ENCODE data around the gene CCDC38. TPM values are rescaled to one million over a fixed set of nuclear protein-coding genes. Genes with fewer than 3 reads are reported as not detected.

CCDC38 gene
- total and polyA plus RNA-seq, 10 of the 15 experiments (the other 5 are each of a cell fraction or from before 2014, with no cell fraction given), result 0.04 to 0.05 TPM; not detected in 8

DNA sequence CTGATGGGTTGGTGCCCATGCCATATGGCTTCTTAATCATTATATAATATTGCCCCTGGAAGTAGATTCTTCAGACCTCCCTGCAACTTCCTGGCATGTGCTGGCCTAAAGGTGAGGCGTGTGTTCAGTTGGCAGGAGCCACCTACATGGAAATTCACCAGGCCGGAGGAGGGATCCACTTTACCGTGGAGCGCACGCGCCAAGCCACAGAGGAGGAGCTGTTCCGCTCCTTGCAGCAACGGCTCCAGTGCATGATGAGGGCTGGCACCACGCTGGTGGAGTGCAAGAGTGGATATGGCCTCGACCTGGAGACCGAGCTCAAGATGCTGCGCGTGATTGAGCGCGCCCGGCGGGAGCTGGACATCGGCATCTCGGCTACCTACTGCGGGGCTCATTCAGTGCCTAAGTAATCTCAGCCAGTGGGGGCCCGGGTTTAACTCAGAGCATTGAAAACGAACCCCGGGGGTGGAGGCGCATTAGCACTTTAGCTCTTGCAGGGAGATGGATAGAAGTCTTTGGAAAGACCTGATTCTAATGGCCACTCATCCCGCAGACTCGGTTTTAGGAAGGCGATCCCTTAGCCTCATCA lies 14.2 kb upstream of the CCDC38 start:
- ChIA-PET POLR2A (no interaction called here), SMC1A (ENCODE audit: uncharacterized antibody, unreplicated experiment) (interaction anchor here (1.5 kb wide), 1 partner anchor 19 kb away, joined by 5 read pairs; no protein-coding TSS in a partner anchor), CTCF (interaction anchor here (1.8 kb wide), 1 partner anchor 38 kb away, joined by 6 read pairs; no protein-coding TSS in a partner anchor), RAD21 (ENCODE audit: unreplicated experiment) (no interaction called here)
- BruUV-seq (replicated peaks), result no TSS peak
- Histone ChIP-seq H3K4me2 (ENCODE audit: control insufficient read depth, insufficient read depth) (no peak overlapping the region), H3K9ac (ENCODE audit: control insufficient read depth, insufficient read depth, low read length) (no peak overlapping the region), H3K4me1 (ENCODE audit: control insufficient read depth, insufficient read depth, low read length) (no peaks in the 10 kb centered on the region), H3K27me3 (replicated peaks in 1 of 2; ENCODE audit: control insufficient read depth in 2 of 2, insufficient read depth in 2 of 2, low read length in 1 of 2) (no peaks in the 10 kb centered on the region), H3K4me3 (no peak overlapping the region), H3K9me3 (replicated peaks; ENCODE audit: control insufficient read depth, insufficient read depth, low read length) (no peaks in the 10 kb centered on the region), H3K27ac (ENCODE audit: control insufficient read depth, insufficient read depth) (no peak overlapping the region), H3K79me2 (ENCODE audit: control insufficient read depth, insufficient read depth, low read length) (no peaks in the 10 kb centered on the region), H3K36me3 (ENCODE audit: control insufficient read depth in 2 of 2, insufficient read depth in 2 of 2, low read length in 1 of 2) (no peaks in the 10 kb centered on the region), H4K20me1 (ENCODE audit: control insufficient read depth, insufficient read depth) (no peaks in the 10 kb centered on the region), H2AFZ (ENCODE audit: control insufficient read depth, low read depth, low read length) (no peak overlapping the region)
- WGBS (ENCODE audit: insufficient coverage, insufficient replicate concordance, low lambda C conversion rate, missing lambda C conversion rate), result 76% methylated on average over 27 of the region's 27 CpGs
- TF ChIP-seq TCF12 (IDR thresholded peaks at IDR 0.05; ENCODE audit: low read depth, low read length) (no peak), TCF3 (IDR thresholded peaks at IDR 0.05; ENCODE audit: borderline replicate concordance, insufficient read depth, low read depth, low read length) (no peak)
- DNase-seq (ENCODE audit: low read depth, low spot score), result no peak
- in situ Hi-C loops (cut with MboI), result no loop called here
- no peak for ATAC-seq
- no peak for FAIRE-seq
- intact Hi-C loops (cut with micrococcal nuclease; ENCODE audit: unreplicated experiment), result no loop called here

- intact Hi-C loops (cut with micrococcal nuclease; ENCODE audit: unreplicated experiment), result no loop called here
- BruUV-seq (replicated peaks), result no TSS peak
- no peaks in the 10 kb centered on the region for H3K36me3 ChIP-seq (ENCODE audit: control insufficient read depth in 2 of 2, insufficient read depth in 2 of 2, low read length in 1 of 2)
- RAD21 ChIA-PET (ENCODE audit: unreplicated experiment), result no interaction called here
- no peak for ATAC-seq
- H3K4me2 ChIP-seq (ENCODE audit: control insufficient read depth, insufficient read depth), result no peak overlapping the region
- CTCF ChIA-PET, result interaction anchor here (1.0 to 4.4 kb wide), 3 partner anchors 12 to 45 kb away, joined by 3 to 26 read pairs (median 6); partner anchors contain the start of genes AMDHD1 and CCDC38
- no peak for FAIRE-seq
- POLR2A ChIA-PET, result no interaction called here
- H3K9ac ChIP-seq (ENCODE audit: control insufficient read depth, insufficient read depth, low read length), result no peak overlapping the region
- H4K20me1 ChIP-seq (ENCODE audit: control insufficient read depth, insufficient read depth), result no peaks in the 10 kb centered on the region
- no peaks in the 10 kb centered on the region for H3K79me2 ChIP-seq (ENCODE audit: control insufficient read depth, insufficient read depth, low read length)
- H3K27me3 ChIP-seq (replicated peaks in 1 of 2; ENCODE audit: control insufficient read depth in 2 of 2, insufficient read depth in 2 of 2, low read length in 1 of 2), result no peaks in the 10 kb centered on the region
- no peak overlapping the region for H2AFZ ChIP-seq (ENCODE audit: control insufficient read depth, low read depth, low read length)
- H3K4me1 ChIP-seq (ENCODE audit: control insufficient read depth, insufficient read depth, low read length), result no peaks in the 10 kb centered on the region
- SMC1A ChIA-PET (ENCODE audit: uncharacterized antibody, unreplicated experiment), result interaction anchor here (0.6 to 1.5 kb wide), 6 partner anchors 14 to 261 kb away, joined by 3 to 5 read pairs (median 4); no protein-coding TSS in a partner anchor
- H3K9me3 ChIP-seq (replicated peaks; ENCODE audit: control insufficient read depth, insufficient read depth, low read length), result no peaks in the 10 kb centered on the region
- no peak for DNase-seq (ENCODE audit: low read depth, low spot score)
- in situ Hi-C loops (cut with MboI), result no loop called here
- H3K27ac ChIP-seq (ENCODE audit: control insufficient read depth, insufficient read depth), result no peak overlapping the region
- 36% methylated on average over 7 of the region's 7 CpGs for WGBS (ENCODE audit: insufficient coverage, insufficient replicate concordance, low lambda C conversion rate, missing lambda C conversion rate)
- no peak overlapping the region for H3K4me3 ChIP-seq
- TF ChIP-seq MEF2B (IDR thresholded peaks at IDR 0.05; ENCODE audit: partially characterized antibody, poor library complexity, severe bottlenecking), result no peak
- TF ChIP-seq, protein P1, sequence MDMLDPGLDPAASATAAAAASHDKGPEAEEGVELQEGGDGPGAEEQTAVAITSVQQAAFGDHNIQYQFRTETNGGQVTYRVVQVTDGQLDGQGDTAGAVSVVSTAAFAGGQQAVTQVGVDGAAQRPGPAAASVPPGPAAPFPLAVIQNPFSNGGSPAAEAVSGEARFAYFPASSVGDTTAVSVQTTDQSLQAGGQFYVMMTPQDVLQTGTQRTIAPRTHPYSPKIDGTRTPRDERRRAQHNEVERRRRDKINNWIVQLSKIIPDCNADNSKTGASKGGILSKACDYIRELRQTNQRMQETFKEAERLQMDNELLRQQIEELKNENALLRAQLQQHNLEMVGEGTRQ (IDR thresholded peaks at IDR 0.05; ENCODE audit: borderline replicate concordance, low read depth, low read length), result no peak
- TF ChIP-seq RB1 (IDR thresholded peaks at IDR 0.05; ENCODE audit: borderline replicate concordance), result no peak
- no peak for TF ChIP-seq POLR2AphosphoS2 (IDR thresholded peaks at IDR 0.05; ENCODE audit: low read depth, low read length)
- no peak for TF ChIP-seq BMI1 (IDR thresholded peaks at IDR 0.05; ENCODE audit: borderline replicate concordance)
- TF ChIP-seq, protein P2, sequence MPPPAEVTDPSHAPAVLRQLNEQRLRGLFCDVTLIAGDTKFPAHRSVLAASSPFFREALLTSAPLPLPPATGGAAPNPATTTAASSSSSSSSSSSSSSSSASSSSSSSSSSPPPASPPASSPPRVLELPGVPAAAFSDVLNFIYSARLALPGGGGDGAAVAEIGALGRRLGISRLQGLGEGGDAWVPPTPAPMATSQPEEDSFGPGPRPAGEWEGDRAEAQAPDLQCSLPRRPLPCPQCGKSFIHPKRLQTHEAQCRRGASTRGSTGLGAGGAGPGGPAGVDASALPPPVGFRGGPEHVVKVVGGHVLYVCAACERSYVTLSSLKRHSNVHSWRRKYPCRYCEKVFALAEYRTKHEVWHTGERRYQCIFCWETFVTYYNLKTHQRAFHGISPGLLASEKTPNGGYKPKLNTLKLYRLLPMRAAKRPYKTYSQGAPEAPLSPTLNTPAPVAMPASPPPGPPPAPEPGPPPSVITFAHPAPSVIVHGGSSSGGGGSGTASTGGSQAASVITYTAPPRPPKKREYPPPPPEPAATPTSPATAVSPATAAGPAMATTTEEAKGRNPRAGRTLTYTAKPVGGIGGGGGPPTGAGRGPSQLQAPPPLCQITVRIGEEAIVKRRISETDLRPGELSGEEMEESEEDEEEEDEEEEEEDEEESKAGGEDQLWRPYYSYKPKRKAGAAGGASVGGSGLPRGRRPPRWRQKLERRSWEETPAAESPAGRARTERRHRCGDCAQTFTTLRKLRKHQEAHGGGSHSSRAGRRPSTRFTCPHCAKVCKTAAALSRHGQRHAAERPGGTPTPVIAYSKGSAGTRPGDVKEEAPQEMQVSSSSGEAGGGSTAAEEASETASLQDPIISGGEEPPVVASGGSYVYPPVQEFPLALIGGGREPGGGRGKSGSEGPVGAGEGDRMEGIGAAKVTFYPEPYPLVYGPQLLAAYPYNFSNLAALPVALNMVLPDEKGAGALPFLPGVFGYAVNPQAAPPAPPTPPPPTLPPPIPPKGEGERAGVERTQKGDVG (CRISPR knock-in tag; IDR thresholded peaks at IDR 0.05), result no peak
- TF ChIP-seq ATF2 (IDR thresholded peaks at IDR 0.05; ENCODE audit: low read length), result no peak
Observed at GRCh38 chr12:95955549-95956159, 13.2 kb upstream of the CCDC38 start.

All from GM12878 (cell line).